Jurkat, Clone E6-1 (cell line): Measurements from ENCODE around the gene SLC66A1.

ENCODE experiments used
- DNase-seq: peaks from one replicate; pipeline ENCODE4 v3.0.0-alpha.2; 2011; ENCODE audit warnings: low read depth, low spot score
- H3K4me3 ChIP-seq: 2 replicates; pipeline ENCODE4 v1.5.1; 2011; ENCODE audit warnings: mild to moderate bottlenecking, low read length, control low read depth, moderate library complexity

The SLC66A1 gene

DNA sequence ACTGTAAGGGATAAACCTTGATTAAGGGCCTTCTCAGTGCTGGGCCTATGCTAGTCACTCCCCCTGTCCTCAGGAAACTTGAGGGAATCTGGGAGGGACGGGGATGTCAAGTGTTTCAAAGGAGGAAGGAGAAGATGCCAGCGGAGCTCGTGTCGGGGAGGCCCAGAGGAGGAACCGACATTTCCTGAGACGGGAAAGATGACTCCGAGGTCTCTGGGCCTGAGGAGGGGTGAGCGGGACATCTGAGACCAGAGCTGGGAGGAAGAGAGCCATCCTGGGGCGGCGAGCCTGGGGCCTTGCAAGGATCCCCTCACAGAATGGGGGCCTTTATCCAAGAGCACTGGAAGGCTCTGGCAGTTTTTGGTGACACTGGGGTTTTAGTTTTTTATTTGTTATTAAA, 10.4 kb downstream of the SLC66A1 start:
- H3K4me3 ChIP-seq, result no peak overlapping the region
- no peak for DNase-seq

GRCh38 chr1:19323987-19324664, 12.0 kb downstream of the SLC66A1 start:
- DNase-seq, result no peak
- no peak overlapping the region for H3K4me3 ChIP-seq

GRCh38 chr1:19324665-19324990, 12.5 kb downstream of the SLC66A1 start:
- no peak overlapping the region for H3K4me3 ChIP-seq
- no peak for DNase-seq

- no peak overlapping the region for H3K4me3 ChIP-seq
- DNase-seq, result no peak
These were observed 13.3 kb downstream of the SLC66A1 start for GRCh38 chr1:19325368-19325957.

- H3K4me3 ChIP-seq, result no peak overlapping the region
- no peak for DNase-seq
These were observed 14.0 kb downstream of the SLC66A1 start for GRCh38 chr1:19325958-19326747.

DNA sequence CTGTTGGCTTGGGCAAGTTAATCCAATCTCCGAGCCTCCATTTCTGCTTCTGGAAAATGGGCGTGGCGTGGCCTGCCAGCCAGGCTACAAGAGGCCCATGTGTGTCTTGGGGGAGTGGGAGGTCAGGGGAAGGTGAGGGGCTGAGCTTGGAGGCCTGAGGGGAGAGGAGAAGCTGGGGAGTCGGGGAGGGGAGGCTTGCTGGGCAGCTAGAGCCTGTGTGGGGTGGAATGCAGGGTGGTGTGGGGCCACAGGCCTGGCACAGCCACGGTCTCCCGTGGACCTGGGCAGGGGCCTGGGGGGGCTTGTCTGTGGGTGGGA, 14.6 kb downstream of the SLC66A1 start:
- no peak for DNase-seq
- H3K4me3 ChIP-seq, result no peak overlapping the region

DNA sequence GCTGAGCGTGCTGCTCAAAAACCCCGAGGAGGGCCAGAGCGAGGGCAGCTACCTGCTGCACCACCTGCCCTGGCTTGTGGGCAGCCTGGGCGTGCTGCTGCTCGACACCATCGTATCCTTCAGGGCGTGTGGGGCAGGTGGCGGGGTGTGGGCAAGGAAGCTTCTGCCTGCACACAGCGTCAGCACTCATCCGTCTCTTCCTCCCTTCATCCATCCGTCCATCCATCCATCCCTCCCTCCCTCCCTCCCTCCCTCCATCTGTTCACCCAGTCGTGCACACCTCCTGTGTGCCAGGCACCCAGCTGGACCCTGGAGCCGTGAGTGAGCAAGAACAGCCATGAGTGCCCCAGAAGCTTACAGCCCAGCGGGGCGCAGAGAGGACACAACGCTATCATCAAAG, 15.2 kb downstream of the SLC66A1 start:
- DNase-seq, result no peak
- H3K4me3 ChIP-seq, result no peak overlapping the region

- H3K4me3 ChIP-seq, result no peak overlapping the region
- DNase-seq, result no peak
These were observed 15.6 kb downstream of the SLC66A1 start for GRCh38 chr1:19327736-19328135.

GRCh38 chr1:19328486-19328885, 16.4 kb downstream of the SLC66A1 start:
- DNase-seq, result no peak
- no peak overlapping the region for H3K4me3 ChIP-seq

DNA sequence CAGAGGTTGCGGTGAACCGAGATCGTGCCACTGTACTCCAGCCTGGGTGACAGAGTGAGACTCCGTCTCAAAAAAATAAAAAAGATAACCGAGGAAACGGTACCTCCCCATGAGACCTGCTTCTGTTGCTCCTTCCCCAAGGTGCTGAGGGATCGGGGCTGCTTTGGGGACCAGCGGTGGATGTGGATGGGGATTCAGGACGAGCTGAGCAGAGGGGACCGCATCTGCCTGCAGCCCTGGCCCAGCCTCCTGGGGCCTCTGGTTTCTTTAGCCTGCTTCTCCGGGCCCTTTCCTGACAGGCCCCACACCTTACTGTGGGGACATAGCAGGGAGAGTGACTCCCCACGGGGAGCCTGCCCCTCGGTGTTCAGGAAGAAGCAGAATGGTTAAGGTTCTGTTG, 17.1 kb downstream of the SLC66A1 start:
- H3K4me3 ChIP-seq, result no peak overlapping the region
- DNase-seq, result no peak

GRCh38 chr1:19329611-19330010, 17.5 kb downstream of the SLC66A1 start:
- H3K4me3 ChIP-seq, result no peak overlapping the region
- DNase-seq, result no peak

- H3K4me3 ChIP-seq, result no peak overlapping the region
- no peak for DNase-seq
These were observed 18.5 kb downstream of the SLC66A1 start for GRCh38 chr1:19330449-19331135.

- DNase-seq, result no peak
- H3K4me3 ChIP-seq, result no peak overlapping the region
These were observed 19.2 kb downstream of the SLC66A1 start for GRCh38 chr1:19331262-19331878.

DNA sequence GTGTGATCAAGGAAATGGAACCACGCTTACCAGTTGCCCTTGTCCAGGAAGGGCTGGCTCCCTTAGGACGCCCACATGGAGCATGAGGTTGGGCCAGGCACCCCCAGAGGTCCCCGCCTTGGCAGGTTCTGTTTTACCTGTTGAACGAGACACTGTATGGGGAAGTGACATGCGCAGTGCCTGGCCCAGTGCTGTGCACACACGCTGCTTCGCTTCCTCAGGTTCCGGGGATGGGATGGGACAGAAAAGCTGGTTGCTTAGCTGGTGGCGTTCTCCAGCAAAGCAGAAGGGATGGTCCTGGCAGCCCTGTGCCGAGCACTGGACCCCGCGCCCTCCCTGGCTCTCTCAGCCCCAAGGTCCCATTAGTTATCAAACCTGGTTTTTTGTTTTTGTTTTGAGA, 20.7 kb downstream of the SLC66A1 start:
- DNase-seq, result no peak
- no peak overlapping the region for H3K4me3 ChIP-seq

DNA sequence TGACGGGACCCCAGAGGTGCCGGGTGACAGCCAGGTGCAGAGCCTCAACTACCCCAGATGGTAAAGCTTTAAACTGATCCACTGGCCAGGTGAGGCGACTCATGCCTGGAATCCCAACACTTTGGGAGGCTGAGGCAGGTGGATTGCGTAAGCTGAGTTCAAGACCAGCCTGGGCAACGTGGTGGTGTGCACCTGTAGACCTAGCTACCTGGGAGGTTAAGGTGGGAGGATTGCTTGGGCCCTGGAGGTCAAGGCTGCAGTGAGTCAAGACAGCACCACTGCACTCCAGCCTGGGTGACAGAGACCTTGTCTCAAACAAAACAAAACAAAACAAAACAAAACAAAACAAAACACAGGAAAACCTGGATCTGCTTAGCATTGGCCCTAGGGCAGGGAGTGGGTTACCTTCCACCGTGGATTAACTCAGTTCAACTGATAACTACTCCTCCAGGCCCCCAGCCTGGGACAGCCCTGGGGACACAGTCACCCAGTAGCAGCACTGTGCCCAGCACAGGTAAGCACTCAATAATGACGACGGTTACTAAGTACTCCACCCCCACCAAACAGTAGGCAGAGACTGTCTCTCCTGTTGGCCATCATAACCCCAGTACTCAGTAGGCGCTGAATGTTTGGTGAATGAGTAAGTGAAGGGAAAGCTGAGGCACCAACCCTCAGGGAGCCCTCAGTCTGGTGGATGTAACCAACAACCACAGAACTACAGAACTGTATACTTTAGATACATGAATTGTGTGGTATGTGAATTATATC, 21.6 kb downstream of the SLC66A1 start:
- DNase-seq, result no peak

DNA sequence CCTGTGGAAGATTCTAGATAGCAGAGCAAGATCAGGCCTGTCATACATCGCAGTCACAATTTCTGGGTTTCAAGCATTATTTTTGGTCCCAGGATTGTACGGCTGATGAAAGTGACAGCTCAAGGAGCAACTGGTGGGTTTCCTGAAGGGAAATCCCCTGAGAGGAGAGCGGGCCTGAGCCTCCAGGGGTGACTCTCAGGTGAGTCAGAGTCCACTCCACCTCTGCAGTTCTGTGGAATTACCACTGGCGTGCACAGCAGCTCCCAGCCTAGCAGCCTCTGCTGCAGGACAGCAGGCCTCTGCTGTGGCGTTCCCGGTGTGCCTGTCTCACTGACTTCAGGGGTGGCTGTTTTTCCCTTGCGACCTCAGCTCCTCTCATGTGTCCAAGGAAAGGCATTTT, 24.4 kb downstream of the SLC66A1 start:
- H3K4me3 ChIP-seq, result no peak overlapping the region
- no peak for DNase-seq

More for the DNA sequence above, 21.6 kb downstream of the SLC66A1 start:
- no peak overlapping the region for H3K4me3 ChIP-seq

DNA sequence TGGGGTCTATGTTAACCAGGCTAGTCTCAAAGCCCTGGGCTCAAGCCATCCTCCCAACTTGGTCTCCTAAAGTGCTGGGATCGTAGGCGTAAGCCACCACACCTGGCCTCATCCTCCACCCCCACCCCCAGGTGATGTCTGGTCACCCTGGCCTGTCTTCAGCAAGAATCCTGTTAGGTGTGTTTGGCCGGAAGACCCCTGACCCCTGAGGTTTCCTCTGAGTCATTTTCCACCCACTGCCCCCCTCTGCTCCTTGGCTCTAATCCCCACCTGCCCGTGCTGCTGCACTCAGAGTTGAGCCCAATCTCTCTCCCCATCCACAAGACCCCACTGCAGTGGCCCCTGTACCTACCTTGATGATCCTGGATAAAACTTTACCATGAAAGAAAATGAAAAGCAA, 25.2 kb downstream of the SLC66A1 start:
- DNase-seq, result no peak
- no peak overlapping the region for H3K4me3 ChIP-seq

- H3K4me3 ChIP-seq, result no peak overlapping the region
- DNase-seq, result no peak
These were observed 26.2 kb downstream of the SLC66A1 start for GRCh38 chr1:19338323-19338762.
